BLaER1 (cell line): ENCODE measurements around the gene FRMD3.
"Not testable (repeated sequence)": the region's sequence is repeated elsewhere in the genome, so short reads cannot be mapped to it uniquely, and the experiment has no call there.

Experiments
- H3K27ac ChIP-seq: shearing (Covaris generic); formaldehyde crosslinking; 2 replicates; pipeline ENCODE4 v1.8.1; 2022
- H3K27me3 ChIP-seq: shearing (Covaris generic); formaldehyde crosslinking; 2 replicates; pipeline ENCODE4 v1.8.1; 2022
- H3K36me3 ChIP-seq: shearing (Covaris generic); formaldehyde crosslinking; 2 replicates; pipeline ENCODE4 v1.8.1; 2022
- H3K4me1 ChIP-seq: shearing (Covaris generic); formaldehyde crosslinking; 2 replicates; pipeline ENCODE4 v1.8.1; 2022
- H3K4me2 ChIP-seq: shearing (Covaris generic); formaldehyde crosslinking; 2 replicates; pipeline ENCODE4 v1.8.1; 2022
- H3K4me3 ChIP-seq: shearing (Covaris generic); formaldehyde crosslinking; 2 replicates; pipeline ENCODE4 v1.8.1; 2022
- H3K9ac ChIP-seq: shearing (Covaris generic); formaldehyde crosslinking; 2 replicates; pipeline ENCODE4 v1.8.1; 2022
- H3K9me3 ChIP-seq: shearing (Covaris generic); formaldehyde crosslinking; 2 replicates; pipeline ENCODE4 v1.8.1; 2022
- H4K20me1 ChIP-seq: shearing (Covaris generic); formaldehyde crosslinking; 2 replicates; pipeline ENCODE4 v1.8.1; 2022
- Cebpa-rat ChIP-seq: shearing (Covaris generic); IDR thresholded peaks from 2 replicates; pipeline ENCODE4 v1.8.1; 2022

The FRMD3 gene

DNA sequence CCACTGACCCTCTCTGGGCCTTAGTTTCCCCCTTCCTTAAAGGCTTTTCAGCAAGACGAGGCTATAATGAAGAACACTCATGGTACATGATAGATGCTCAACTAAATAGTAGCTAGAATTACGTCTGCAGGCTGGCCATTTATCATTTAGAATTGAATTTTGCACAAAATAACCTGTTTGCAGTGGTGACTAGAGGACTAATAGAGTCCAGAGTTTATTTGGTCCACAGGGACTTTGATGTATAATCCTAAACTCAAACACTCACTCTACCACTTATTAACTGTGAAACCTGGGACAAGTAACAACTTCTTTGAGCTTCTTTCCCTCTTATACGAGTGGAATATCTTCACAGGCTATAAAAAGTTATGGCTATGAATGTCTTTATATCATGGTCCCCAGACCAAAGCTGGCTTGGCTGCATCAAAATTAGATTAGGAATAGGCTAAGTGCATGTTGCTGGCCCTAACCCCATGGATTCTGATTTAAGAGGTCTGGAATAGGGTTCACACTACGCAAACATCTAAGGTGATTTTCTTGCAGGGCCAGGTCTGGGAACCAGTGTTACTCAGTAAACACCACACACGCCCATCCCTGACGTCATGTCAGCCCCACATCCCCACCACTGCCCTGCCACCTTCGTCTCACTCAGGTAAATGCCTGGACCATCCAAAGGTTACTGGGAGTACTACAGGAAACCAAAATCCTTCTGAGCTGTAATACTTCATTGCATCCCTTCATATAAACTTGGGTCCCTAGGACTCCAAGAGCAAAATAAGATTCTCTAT is 150.6 kb downstream of the FRMD3 start:
- Histone ChIP-seq H3K4me3 (no peak overlapping the region), H3K27ac (no peak overlapping the region)

DNA sequence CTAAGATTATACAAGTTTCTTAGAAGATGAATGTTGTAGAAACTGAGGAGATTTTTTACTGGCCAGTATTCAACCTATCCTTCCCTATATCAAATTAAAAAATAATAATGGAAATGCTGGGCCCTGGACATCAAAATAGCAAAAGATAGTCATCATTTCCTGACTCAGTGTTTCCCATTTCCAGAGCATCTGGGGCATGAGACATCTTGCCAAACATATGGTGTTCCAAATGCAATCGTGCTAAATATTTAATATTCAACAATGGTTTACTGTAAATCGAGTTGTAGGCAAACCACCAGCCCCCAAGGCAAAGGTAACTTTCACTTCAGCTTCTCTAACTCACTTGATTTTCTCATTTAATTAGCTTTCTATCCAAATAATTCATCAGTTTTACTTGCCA is 152.9 kb downstream of the FRMD3 start:
- H3K4me2 ChIP-seq = no peak overlapping the region
- TF ChIP-seq Cebpa-rat = no peak
- H3K4me1 ChIP-seq = no peaks in the 10 kb centered on the region
- H3K27ac ChIP-seq = no peak overlapping the region
- no peak overlapping the region for H3K9ac ChIP-seq
- no peaks in the 10 kb centered on the region for H3K36me3 ChIP-seq
- peaks cover 4% of the 10 kb centered on the region; the same call in 1 of the 2 replicates for H3K9me3 ChIP-seq
- no peaks in the 10 kb centered on the region for H3K27me3 ChIP-seq
- H3K4me3 ChIP-seq = no peak overlapping the region
- no peaks in the 10 kb centered on the region for H4K20me1 ChIP-seq

More for the DNA sequence above, 150.6 kb downstream of the FRMD3 start:
- Histone ChIP-seq H3K4me1 (no peaks in the 10 kb centered on the region), H3K27me3 (no peaks in the 10 kb centered on the region), H3K4me2 (no peak overlapping the region), H3K9ac (no peak overlapping the region), H3K9me3 (peaks cover 4% of the 10 kb centered on the region; the same call in 1 of the 2 replicates), H4K20me1 (no peaks in the 10 kb centered on the region), H3K36me3 (no peaks in the 10 kb centered on the region)
- TF ChIP-seq Cebpa-rat = no peak

DNA sequence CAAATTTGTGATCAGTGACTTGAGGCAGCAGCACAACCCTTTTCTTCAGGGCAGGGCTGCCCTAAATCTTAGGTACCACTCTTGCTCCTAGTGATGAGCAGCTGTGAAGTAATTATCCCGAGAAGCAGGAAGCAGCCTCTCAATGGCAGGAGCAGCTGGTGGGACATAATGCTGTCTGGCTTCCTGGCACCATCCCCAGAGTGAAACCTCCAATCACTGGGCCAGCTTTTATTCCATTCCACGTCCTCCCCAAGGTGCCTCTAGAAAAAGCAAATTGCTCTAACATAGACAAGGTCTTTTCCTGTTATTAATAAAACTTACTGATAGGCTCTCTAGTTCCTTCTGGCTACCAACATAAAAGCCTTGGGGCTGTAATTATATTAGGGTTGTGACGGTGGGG is 154.0 kb downstream of the FRMD3 start:
- H3K27ac ChIP-seq = no peak overlapping the region
- peaks cover 4% of the 10 kb centered on the region; the same call in 1 of the 2 replicates for H3K9me3 ChIP-seq
- H3K4me2 ChIP-seq = no peak overlapping the region
- no peak overlapping the region for H3K9ac ChIP-seq
- no peaks in the 10 kb centered on the region for H3K36me3 ChIP-seq
- no peak overlapping the region for H3K4me3 ChIP-seq
- TF ChIP-seq Cebpa-rat = no peak
- no peaks in the 10 kb centered on the region for H3K4me1 ChIP-seq
- no peaks in the 10 kb centered on the region for H4K20me1 ChIP-seq
- H3K27me3 ChIP-seq = no peaks in the 10 kb centered on the region

- H4K20me1 ChIP-seq = no peaks in the 10 kb centered on the region
- no peak overlapping the region for H3K27ac ChIP-seq
- H3K27me3 ChIP-seq = no peaks in the 10 kb centered on the region
- H3K4me2 ChIP-seq = no peak overlapping the region
- no peak overlapping the region for H3K9ac ChIP-seq
- TF ChIP-seq Cebpa-rat = no peak
- H3K36me3 ChIP-seq = no peaks in the 10 kb centered on the region
- peaks cover 4% of the 10 kb centered on the region; the same call in 1 of the 2 replicates for H3K9me3 ChIP-seq
- H3K4me3 ChIP-seq = no peak overlapping the region
- no peaks in the 10 kb centered on the region for H3K4me1 ChIP-seq
Observed at GRCh38 chr9:83383034-83383433, 155.2 kb downstream of the FRMD3 start.

- Histone ChIP-seq H3K27ac (no peak overlapping the region), H3K4me1 (no peaks in the 10 kb centered on the region), H3K4me2 (no peak overlapping the region), H3K4me3 (no peak overlapping the region), H3K9me3 (peaks cover 4% of the 10 kb centered on the region; the same call in 1 of the 2 replicates), H4K20me1 (no peaks in the 10 kb centered on the region), H3K27me3 (no peaks in the 10 kb centered on the region), H3K36me3 (no peaks in the 10 kb centered on the region), H3K9ac (no peak overlapping the region)
- no peak for TF ChIP-seq Cebpa-rat
Observed at GRCh38 chr9:83382421-83382820, 155.8 kb downstream of the FRMD3 start.

GRCh38 chr9:83379045-83379444 is 159.2 kb downstream of the FRMD3 start:
- Histone ChIP-seq H3K4me3 (no peak overlapping the region), H4K20me1 (no peaks in the 10 kb centered on the region), H3K27me3 (no peaks in the 10 kb centered on the region), H3K9me3 (peaks cover 4% of the 10 kb centered on the region; the same call in 1 of the 2 replicates), H3K27ac (no peak overlapping the region), H3K4me2 (no peak overlapping the region), H3K9ac (no peak overlapping the region), H3K36me3 (no peaks in the 10 kb centered on the region), H3K4me1 (no peaks in the 10 kb centered on the region)
- no peak for TF ChIP-seq Cebpa-rat

DNA sequence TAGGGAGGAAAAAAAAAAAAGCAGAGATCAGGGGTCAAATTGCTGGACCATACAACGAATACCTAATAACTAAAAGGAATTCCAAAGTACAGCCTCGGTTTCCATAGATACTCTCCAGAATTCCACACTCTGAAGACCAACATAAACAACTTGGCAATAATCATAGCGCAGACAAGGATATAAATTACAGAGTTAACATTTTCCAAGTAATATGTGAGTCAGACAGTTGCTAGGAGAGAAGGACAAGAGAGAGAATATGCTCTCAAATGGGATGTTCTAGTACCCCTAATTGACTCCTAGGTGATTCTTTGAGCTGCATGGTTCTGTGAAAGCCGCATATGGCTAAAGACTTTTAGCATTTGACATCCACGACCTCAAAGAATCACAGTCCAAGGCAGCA is 165.2 kb downstream of the FRMD3 start:
- TF ChIP-seq Cebpa-rat = no peak
- H3K9me3 ChIP-seq = no peaks in the 10 kb centered on the region

DNA sequence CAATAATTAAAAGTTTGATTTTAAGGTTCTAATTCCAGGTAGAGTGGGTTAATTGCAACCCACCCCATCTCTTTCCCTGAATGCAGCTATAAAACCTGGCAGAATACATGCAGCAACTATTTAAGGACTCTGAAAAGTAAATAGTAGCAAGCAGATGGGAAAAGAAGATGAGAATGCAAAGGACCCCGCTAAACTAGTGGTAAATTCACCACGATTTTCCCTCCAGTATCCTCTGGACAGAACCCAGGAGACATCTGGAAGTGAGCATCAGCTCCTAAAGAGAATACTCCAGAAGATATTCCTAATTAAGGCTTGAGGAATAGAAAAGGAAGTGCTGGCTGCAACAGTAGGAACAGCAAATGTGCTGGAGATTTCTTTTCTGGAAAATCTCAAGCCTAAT is 170.9 kb downstream of the FRMD3 start:
- H3K27me3 ChIP-seq = no peaks in the 10 kb centered on the region

More for the DNA sequence above, 165.2 kb downstream of the FRMD3 start:
- H3K9ac ChIP-seq = no peak overlapping the region
- H3K36me3 ChIP-seq = no peaks in the 10 kb centered on the region
- no peaks in the 10 kb centered on the region for H3K4me1 ChIP-seq
- no peak overlapping the region for H3K27ac ChIP-seq
- H3K4me2 ChIP-seq = no peak overlapping the region
- H3K27me3 ChIP-seq = no peaks in the 10 kb centered on the region
- no peak overlapping the region for H3K4me3 ChIP-seq
- no peaks in the 10 kb centered on the region for H4K20me1 ChIP-seq

GRCh38 chr9:83362341-83362995 is 175.7 kb downstream of the FRMD3 start:
- no peaks in the 10 kb centered on the region for H3K4me1 ChIP-seq
- no peaks in the 10 kb centered on the region for H3K36me3 ChIP-seq
- H3K9ac ChIP-seq = no peak overlapping the region
- no peak overlapping the region for H3K4me2 ChIP-seq
- no peak overlapping the region for H3K4me3 ChIP-seq
- no peaks in the 10 kb centered on the region for H3K9me3 ChIP-seq
- no peaks in the 10 kb centered on the region for H4K20me1 ChIP-seq
- H3K27me3 ChIP-seq = no peaks in the 10 kb centered on the region
- no peak overlapping the region for H3K27ac ChIP-seq
- TF ChIP-seq Cebpa-rat = no peak

More for the DNA sequence above, 170.9 kb downstream of the FRMD3 start:
- H3K4me2 ChIP-seq = no peak overlapping the region
- no peak overlapping the region for H3K9ac ChIP-seq
- TF ChIP-seq Cebpa-rat = no peak
- H3K36me3 ChIP-seq = no peaks in the 10 kb centered on the region
- no peaks in the 10 kb centered on the region for H3K4me1 ChIP-seq
- H3K27ac ChIP-seq = no peak overlapping the region
- no peaks in the 10 kb centered on the region for H4K20me1 ChIP-seq
- H3K4me3 ChIP-seq = no peak overlapping the region
- H3K9me3 ChIP-seq = no peaks in the 10 kb centered on the region

DNA sequence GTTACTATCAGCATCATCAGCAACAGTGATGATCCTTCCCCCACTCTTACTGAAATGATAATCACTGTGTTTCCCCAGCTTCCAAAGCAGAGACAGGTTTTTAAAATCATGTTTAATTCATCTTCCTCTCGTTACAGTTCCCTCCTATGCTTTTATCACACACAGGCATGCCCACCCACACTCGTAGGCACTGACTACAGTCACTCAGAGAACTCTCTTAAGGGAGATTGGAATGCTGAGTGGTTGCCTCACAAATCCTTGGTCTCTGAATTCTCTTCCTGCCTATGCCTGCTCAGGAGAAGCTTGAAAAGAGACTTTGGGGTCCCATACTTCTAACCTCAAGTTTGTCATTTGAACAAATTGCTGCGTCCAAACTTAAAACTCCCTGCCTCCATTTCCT is 179.2 kb downstream of the FRMD3 start:
- Histone ChIP-seq H3K27ac (no peak overlapping the region), H3K9ac (no peak overlapping the region), H3K4me3 (no peak overlapping the region), H3K36me3 (no peaks in the 10 kb centered on the region), H3K27me3 (no peaks in the 10 kb centered on the region), H3K4me2 (no peak overlapping the region), H3K9me3 (no peaks in the 10 kb centered on the region), H3K4me1 (no peaks in the 10 kb centered on the region), H4K20me1 (no peaks in the 10 kb centered on the region)
- no peak for TF ChIP-seq Cebpa-rat

DNA sequence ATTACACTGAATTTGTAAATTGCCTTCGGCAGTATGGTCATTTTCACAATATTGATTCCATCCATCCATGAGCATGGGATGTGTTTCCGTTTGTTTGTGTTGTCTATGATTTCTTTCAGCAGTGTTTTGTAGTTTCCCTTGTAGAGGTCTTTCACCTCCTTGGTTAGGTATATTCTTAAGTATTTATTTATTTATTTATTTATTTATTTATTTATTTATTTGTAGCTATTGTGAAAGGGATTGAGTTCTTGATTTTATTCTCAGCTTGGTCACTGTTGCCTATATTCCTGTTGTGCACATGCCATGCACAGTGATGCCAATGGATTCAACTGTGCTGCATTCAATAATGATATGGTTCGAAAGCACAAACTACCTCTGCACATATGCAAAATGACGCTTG is 179.7 kb downstream of the FRMD3 start:
- H3K36me3 ChIP-seq, H4K20me1 ChIP-seq, H3K4me1 ChIP-seq, H3K4me2 ChIP-seq, H3K27me3 ChIP-seq, H3K9ac ChIP-seq, H3K9me3 ChIP-seq, H3K27ac ChIP-seq, H3K4me3 ChIP-seq: not testable (repeated sequence)
